Measurements from ENCODE around the gene S1PR4. TPM values are rescaled to one million over a fixed set of nuclear protein-coding genes. Genes with fewer than 3 reads are reported as not detected.
A peak's percentile ranks its signal among the peaks of the same experiment; 100 is the strongest.
"Not testable (repeated sequence)": the region's sequence is repeated elsewhere in the genome, so short reads cannot be mapped to it uniquely, and the experiment has no call there.

S1PR4 gene
- total and polyA plus RNA-seq, 9 of the 15 experiments (the other 6 are each of a cell fraction or from before 2014, with no cell fraction given): 0.27 TPM; not detected in 8

GRCh38 chr19:3221576-3221975, 43.0 kb downstream of the S1PR4 start:
- in situ Hi-C loops (cut with MboI); FAIRE-seq; ATAC-seq; H3K9ac ChIP-seq (ENCODE audit: insufficient read depth in 1 of 2, low read depth in 2 of 2, low read length in 2 of 2); H4K20me1 ChIP-seq (replicated peaks; ENCODE audit: control insufficient read depth, insufficient read depth, low read length); H2AFZ ChIP-seq (ENCODE audit: low read depth, low read length); CTCF ChIA-PET (ENCODE audit: low intra/inter-chr PET ratio); H3K4me2 ChIP-seq (ENCODE audit: insufficient read depth, low read length); H3K9me1 ChIP-seq (ENCODE audit: control insufficient read depth, insufficient read depth, low read length); H3K4me3 ChIP-seq; BruUV-seq (replicated peaks); H3K36me3 ChIP-seq (ENCODE audit: control insufficient read depth, insufficient read depth, low read length); H3K9me3 ChIP-seq (replicated peaks; ENCODE audit: control insufficient read depth, insufficient read depth, low read depth, low read length); H3K27ac ChIP-seq (ENCODE audit: extremely low read depth, low read depth, low read length); H3K79me2 ChIP-seq (ENCODE audit: control insufficient read depth, insufficient read depth, low read length); DNase-seq (ENCODE audit: extremely low read depth in 1 of 4, low spot score in 3 of 4); intact Hi-C loops (cut with micrococcal nuclease): not testable (repeated sequence)
- POLR2A ChIA-PET: interaction anchor here (0.7 kb wide), 1 partner anchor 154 kb away, joined by 3 read pairs; no protein-coding TSS in a partner anchor
- Histone ChIP-seq H3K27me3 (ENCODE audit: control insufficient read depth in 2 of 2, insufficient read depth in 2 of 2, low read length in 2 of 2) (peaks cover 0 to 10% of the 10 kb centered on the region in 2 experiments; a peak in 2 of 5 replicates), H3K4me1 (replicated peaks in 1 of 2; ENCODE audit: control insufficient read depth in 2 of 2, insufficient read depth in 2 of 2, low read length in 2 of 2) (peaks cover 0 to 23% of the 10 kb centered on the region in 2 experiments; a peak in 2 of 5 replicates)
- TF ChIP-seq ZNF121 (CRISPR knock-in tag; conservative IDR thresholded peaks at IDR 0.05): peak; percentile 71
- 9% methylated on average over 5 of the region's 5 CpGs for WGBS (ENCODE audit: insufficient coverage, low coverage, missing lambda C conversion rate)

GRCh38 chr19:3222709-3223108, 44.1 kb downstream of the S1PR4 start:
- in situ Hi-C loops (cut with MboI): no loop called here
- no peak overlapping the region for H3K9ac ChIP-seq (ENCODE audit: insufficient read depth in 1 of 2, low read depth in 2 of 2, low read length in 2 of 2)
- no TSS peak for BruUV-seq (replicated peaks)
- no peaks in the 10 kb centered on the region for H3K79me2 ChIP-seq (ENCODE audit: control insufficient read depth, insufficient read depth, low read length)
- no peak overlapping the region for H3K4me3 ChIP-seq
- ChIA-PET POLR2A (no interaction called here), CTCF (ENCODE audit: low intra/inter-chr PET ratio) (no interaction called here)
- H3K9me1 ChIP-seq (ENCODE audit: control insufficient read depth, insufficient read depth, low read length): no peaks in the 10 kb centered on the region
- H3K36me3 ChIP-seq (ENCODE audit: control insufficient read depth, insufficient read depth, low read length): no peaks in the 10 kb centered on the region
- no peaks in the 10 kb centered on the region for H3K9me3 ChIP-seq (replicated peaks; ENCODE audit: control insufficient read depth, insufficient read depth, low read depth, low read length)
- FAIRE-seq: no peak
- H4K20me1 ChIP-seq (replicated peaks; ENCODE audit: control insufficient read depth, insufficient read depth, low read length): no peaks in the 10 kb centered on the region; the same call in 1 of the 2 replicates
- no peak overlapping the region for H3K27ac ChIP-seq (ENCODE audit: extremely low read depth, low read depth, low read length)
- intact Hi-C loops (cut with micrococcal nuclease): no loop called here
- no peak overlapping the region for H3K4me2 ChIP-seq (ENCODE audit: insufficient read depth, low read length)
- no peak for DNase-seq (ENCODE audit: extremely low read depth in 1 of 4, low spot score in 3 of 4)
- H2AFZ ChIP-seq (ENCODE audit: low read depth, low read length): no peak overlapping the region
- peaks cover 3 to 21% of the 10 kb centered on the region in 2 experiments; a peak in 2 of 5 replicates for H3K27me3 ChIP-seq (ENCODE audit: control insufficient read depth in 2 of 2, insufficient read depth in 2 of 2, low read length in 2 of 2)
- H3K4me1 ChIP-seq (replicated peaks in 1 of 2; ENCODE audit: control insufficient read depth in 2 of 2, insufficient read depth in 2 of 2, low read length in 2 of 2): peaks cover 0 to 24% of the 10 kb centered on the region in 2 experiments; a peak in 2 of 5 replicates
- ATAC-seq: no peak
- WGBS (ENCODE audit: insufficient coverage, low coverage, missing lambda C conversion rate): 13% methylated on average over 5 of the region's 5 CpGs
- TF ChIP-seq RBM25 (IDR thresholded peaks at IDR 0.05; ENCODE audit: low read depth, low read length, severe bottlenecking): peak; percentile 86
- no peak for TF ChIP-seq TEAD1 (CRISPR knock-in tag; IDR thresholded peaks at IDR 0.05)
- no peak for TF ChIP-seq CREB3L1 (IDR thresholded peaks at IDR 0.05; ENCODE audit: borderline replicate concordance, low read depth)
- peak; percentile 89 for TF ChIP-seq BCOR (IDR thresholded peaks at IDR 0.05)
- TF ChIP-seq ZNF79 (CRISPR knock-in tag; IDR thresholded peaks at IDR 0.05; ENCODE audit: low read depth): no peak
- peak; percentile 69 to 75 for TF ChIP-seq KDM1A (IDR thresholded peaks at IDR 0.05)
- peak; percentile 88 for TF ChIP-seq SMARCA5 (IDR thresholded peaks at IDR 0.05)

All from K562 (cell line).